HG03469 (cell line): ENCODE results near the gene SYT15B.
A peak's percentile ranks its signal among the peaks of the same experiment; 100 is the strongest.
"Not testable (repeated sequence)": the region's sequence is repeated elsewhere in the genome, so short reads cannot be mapped to it uniquely, and the experiment has no call there.

ENCODE experiments used
- ATAC-seq: cut with Tn5 transposase; IDR thresholded peaks from one replicate; pipeline ENCODE4 v1.9.1; 2021; ENCODE audit warnings: mild to moderate bottlenecking, moderate library complexity, moderate number of reproducible peaks; ENCODE audit not compliant: unreplicated experiment

The SYT15B gene

GRCh38 chr10:47763554-47764175 is at the start of gene SYT15B:
SYT15B (minus strand) TSS chr10:47763592; CDS start chr10:47762640, 952 bp downstream.
- not testable (repeated sequence) for ATAC-seq

- ATAC-seq: not testable (repeated sequence)
These were observed 16.2 kb upstream of the SYT15B start for GRCh38 chr10:47779590-47779989.

- ATAC-seq: not testable (repeated sequence)
These were observed 12.2 kb upstream of the SYT15B start for GRCh38 chr10:47775361-47776231.

GRCh38 chr10:47770745-47771144 is 7.4 kb upstream of the SYT15B start:
- ATAC-seq: not testable (repeated sequence)

GRCh38 chr10:47768578-47769115 is 5.3 kb upstream of the SYT15B start:
- not testable (repeated sequence) for ATAC-seq

GRCh38 chr10:47768085-47768484 is 4.7 kb upstream of the SYT15B start:
- ATAC-seq: not testable (repeated sequence)

- ATAC-seq: not testable (repeated sequence)
These were observed 3.8 kb upstream of the SYT15B start for GRCh38 chr10:47767236-47767635.

- not testable (repeated sequence) for ATAC-seq
These were observed 1.8 kb upstream of the SYT15B start for GRCh38 chr10:47765232-47765631.

- not testable (repeated sequence) for ATAC-seq
These were observed 478 bp downstream of the SYT15B start for GRCh38 chr10:47762674-47763553.

- ATAC-seq: not testable (repeated sequence)
These were observed 4.5 kb downstream of the SYT15B start for GRCh38 chr10:47758855-47759254.

GRCh38 chr10:47756169-47756568 is 7.2 kb downstream of the SYT15B start:
- ATAC-seq: not testable (repeated sequence)

- not testable (repeated sequence) for ATAC-seq
These were observed 9.5 kb downstream of the SYT15B start for GRCh38 chr10:47753871-47754270.

GRCh38 chr10:47753176-47753575 is 10.2 kb downstream of the SYT15B start:
- not testable (repeated sequence) for ATAC-seq

- not testable (repeated sequence) for ATAC-seq
These were observed 11.6 kb downstream of the SYT15B start for GRCh38 chr10:47751821-47752220.

GRCh38 chr10:47750360-47750759 is 13.0 kb downstream of the SYT15B start:
- ATAC-seq: not testable (repeated sequence)

- not testable (repeated sequence) for ATAC-seq
These were observed 16.5 kb downstream of the SYT15B start for GRCh38 chr10:47746780-47747376.

GRCh38 chr10:47744881-47745280 is 18.5 kb downstream of the SYT15B start:
- ATAC-seq: not testable (repeated sequence)

GRCh38 chr10:47743611-47744550 is 19.5 kb downstream of the SYT15B start:
- peak; percentile 80 for ATAC-seq

GRCh38 chr10:47740868-47741267 is 22.5 kb downstream of the SYT15B start:
- peak; percentile 47 for ATAC-seq
